HEK293T (cell line): Measurements from ENCODE around the gene MRPL42.

ENCODE experiments used
- ARNT ChIP-seq: fragments of 450-650 bp; IDR thresholded peaks from 2 replicates; pipeline ENCODE4 v1.6.1; 2017; ENCODE audit warnings: mild to moderate bottlenecking
- CTBP1 ChIP-seq: fragments of 450-650 bp; IDR thresholded peaks from 2 replicates; pipeline ENCODE4 v1.6.1; 2016; ENCODE audit warnings: borderline replicate concordance
- ELF4 ChIP-seq: fragments of 450-650 bp; IDR thresholded peaks from 2 replicates; pipeline ENCODE4 v1.6.1; 2017; ENCODE audit warnings: antibody characterized with exemption
- FOXA1 ChIP-seq: fragments of 450-650 bp; IDR thresholded peaks from 2 replicates; pipeline ENCODE4 v1.6.1; 2016; ENCODE audit warnings: mild to moderate bottlenecking
- FOXK2 ChIP-seq: fragments of 450-650 bp; IDR thresholded peaks from 2 replicates; pipeline ENCODE4 v1.6.1; 2016; ENCODE audit warnings: mild to moderate bottlenecking
- FOXM1 ChIP-seq: fragments of 450-650 bp; IDR thresholded peaks from 2 replicates; pipeline ENCODE4 v1.6.1; 2017; ENCODE audit warnings: mild to moderate bottlenecking, borderline replicate concordance
- HDGF ChIP-seq: fragments of 450-650 bp; IDR thresholded peaks from 2 replicates; pipeline ENCODE4 v1.6.1; 2017; ENCODE audit warnings: antibody characterized with exemption, borderline replicate concordance
- L3MBTL2 ChIP-seq: fragments of 450-650 bp; conservative IDR thresholded peaks from 2 replicates; pipeline ENCODE4 v1.6.1; 2016; ENCODE audit warnings: mild to moderate bottlenecking
- LEF1 ChIP-seq: fragments of 450-650 bp; IDR thresholded peaks from 2 replicates; pipeline ENCODE4 v1.6.1; 2017; ENCODE audit warnings: mild to moderate bottlenecking, borderline replicate concordance
- SP1 ChIP-seq: fragments of 450-650 bp; IDR thresholded peaks from 2 replicates; pipeline ENCODE4 v1.6.1; 2017
- SUZ12 ChIP-seq: fragments of 450-650 bp; IDR thresholded peaks from 2 replicates; pipeline ENCODE4 v1.6.1; 2016; ENCODE audit warnings: mild to moderate bottlenecking
- TARDBP ChIP-seq: fragments of 450-650 bp; IDR thresholded peaks from 2 replicates; pipeline ENCODE4 v1.6.1; 2016
- ZNF384 ChIP-seq: fragments of 450-650 bp; IDR thresholded peaks from 2 replicates; pipeline ENCODE4 v1.6.1; 2016
- TF ChIP-seq, protein P1 (sequence below): fragments of 450-650 bp; IDR thresholded peaks from 2 replicates; pipeline ENCODE4 v1.6.1; 2016

DNA sequence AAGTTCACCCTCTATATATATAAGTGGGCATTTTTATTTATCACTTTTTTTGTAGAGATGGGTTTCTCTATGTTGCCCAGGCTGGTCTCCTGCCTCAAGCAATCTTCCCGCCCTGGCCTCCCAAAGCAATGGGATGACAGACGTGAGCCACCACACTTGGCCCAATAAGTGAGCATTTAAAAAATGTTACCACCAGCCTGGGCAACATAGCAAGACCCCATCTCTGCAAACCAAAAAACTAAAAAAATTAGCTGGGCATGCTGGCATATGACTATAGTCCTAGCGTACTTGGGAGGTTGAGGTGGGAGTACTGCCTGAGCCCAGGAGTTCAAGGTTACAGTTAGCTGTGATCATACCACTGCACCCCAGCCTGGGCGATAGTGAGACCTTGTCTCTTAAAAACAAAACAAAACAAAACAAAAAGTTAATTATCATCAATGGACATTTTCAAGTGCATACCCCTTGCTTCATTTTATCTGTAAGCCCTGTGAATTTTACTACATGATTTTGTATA, 49.3 kb upstream of the MRPL42 start:
- TF ChIP-seq ZNF384 (no peak), SP1 (no peak), FOXK2 (no peak), TARDBP (no peak), L3MBTL2 (no peak), HDGF (no peak), ELF4 (no peak), ARNT (no peak), LEF1 (no peak), FOXA1 (no peak), SUZ12 (no peak), CTBP1 (no peak), FOXM1 (no peak)
- TF ChIP-seq, protein P1, sequence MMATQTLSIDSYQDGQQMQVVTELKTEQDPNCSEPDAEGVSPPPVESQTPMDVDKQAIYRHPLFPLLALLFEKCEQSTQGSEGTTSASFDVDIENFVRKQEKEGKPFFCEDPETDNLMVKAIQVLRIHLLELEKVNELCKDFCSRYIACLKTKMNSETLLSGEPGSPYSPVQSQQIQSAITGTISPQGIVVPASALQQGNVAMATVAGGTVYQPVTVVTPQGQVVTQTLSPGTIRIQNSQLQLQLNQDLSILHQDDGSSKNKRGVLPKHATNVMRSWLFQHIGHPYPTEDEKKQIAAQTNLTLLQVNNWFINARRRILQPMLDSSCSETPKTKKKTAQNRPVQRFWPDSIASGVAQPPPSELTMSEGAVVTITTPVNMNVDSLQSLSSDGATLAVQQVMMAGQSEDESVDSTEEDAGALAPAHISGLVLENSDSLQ, result no peak
